ENCODE measurements around the gene RIMBP3B. TPM values are rescaled to one million over a fixed set of nuclear protein-coding genes. Genes with fewer than 3 reads are reported as not detected.
"Not testable (repeated sequence)": the region's sequence is repeated elsewhere in the genome, so short reads cannot be mapped to it uniquely, and the experiment has no call there.

The RIMBP3B gene, protein sequence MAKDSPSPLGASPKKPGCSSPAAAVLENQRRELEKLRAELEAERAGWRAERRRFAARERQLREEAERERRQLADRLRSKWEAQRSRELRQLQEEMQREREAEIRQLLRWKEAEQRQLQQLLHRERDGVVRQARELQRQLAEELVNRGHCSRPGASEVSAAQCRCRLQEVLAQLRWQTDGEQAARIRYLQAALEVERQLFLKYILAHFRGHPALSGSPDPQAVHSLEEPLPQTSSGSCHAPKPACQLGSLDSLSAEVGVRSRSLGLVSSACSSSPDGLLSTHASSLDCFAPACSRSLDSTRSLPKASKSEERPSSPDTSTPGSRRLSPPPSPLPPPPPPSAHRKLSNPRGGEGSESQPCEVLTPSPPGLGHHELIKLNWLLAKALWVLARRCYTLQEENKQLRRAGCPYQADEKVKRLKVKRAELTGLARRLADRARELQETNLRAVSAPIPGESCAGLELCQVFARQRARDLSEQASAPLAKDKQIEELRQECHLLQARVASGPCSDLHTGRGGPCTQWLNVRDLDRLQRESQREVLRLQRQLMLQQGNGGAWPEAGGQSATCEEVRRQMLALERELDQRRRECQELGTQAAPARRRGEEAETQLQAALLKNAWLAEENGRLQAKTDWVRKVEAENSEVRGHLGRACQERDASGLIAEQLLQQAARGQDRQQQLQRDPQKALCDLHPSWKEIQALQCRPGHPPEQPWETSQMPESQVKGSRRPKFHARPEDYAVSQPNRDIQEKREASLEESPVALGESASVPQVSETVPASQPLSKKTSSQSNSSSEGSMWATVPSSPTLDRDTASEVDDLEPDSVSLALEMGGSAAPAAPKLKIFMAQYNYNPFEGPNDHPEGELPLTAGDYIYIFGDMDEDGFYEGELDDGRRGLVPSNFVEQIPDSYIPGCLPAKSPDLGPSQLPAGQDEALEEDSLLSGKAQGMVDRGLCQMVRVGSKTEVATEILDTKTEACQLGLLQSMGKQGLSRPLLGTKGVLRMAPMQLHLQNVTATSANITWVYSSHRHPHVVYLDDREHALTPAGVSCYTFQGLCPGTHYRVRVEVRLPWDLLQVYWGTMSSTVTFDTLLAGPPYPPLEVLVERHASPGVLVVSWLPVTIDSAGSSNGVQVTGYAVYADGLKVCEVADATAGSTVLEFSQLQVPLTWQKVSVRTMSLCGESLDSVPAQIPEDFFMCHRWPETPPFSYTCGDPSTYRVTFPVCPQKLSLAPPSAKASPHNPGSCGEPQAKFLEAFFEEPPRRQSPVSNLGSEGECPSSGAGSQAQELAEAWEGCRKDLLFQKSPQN (N-terminal part only)
- total RNA-seq (2021; ENCODE audit: unreplicated experiment) = 0.25 TPM
- polyA plus RNA-seq (2012) = 0.03 TPM in 1 of 2 replicates, not detected in the other
- percentile 14 among the genes with signal in this experiment for Bru-seq, nascent RNA
- BruChase-seq, experiment 1, labeled RNA remaining after a 6-hour chase = not detected
- not detected for BruChase-seq, experiment 2, labeled RNA remaining after a 2-hour chase
- long read RNA-seq = 0 reads

DNA sequence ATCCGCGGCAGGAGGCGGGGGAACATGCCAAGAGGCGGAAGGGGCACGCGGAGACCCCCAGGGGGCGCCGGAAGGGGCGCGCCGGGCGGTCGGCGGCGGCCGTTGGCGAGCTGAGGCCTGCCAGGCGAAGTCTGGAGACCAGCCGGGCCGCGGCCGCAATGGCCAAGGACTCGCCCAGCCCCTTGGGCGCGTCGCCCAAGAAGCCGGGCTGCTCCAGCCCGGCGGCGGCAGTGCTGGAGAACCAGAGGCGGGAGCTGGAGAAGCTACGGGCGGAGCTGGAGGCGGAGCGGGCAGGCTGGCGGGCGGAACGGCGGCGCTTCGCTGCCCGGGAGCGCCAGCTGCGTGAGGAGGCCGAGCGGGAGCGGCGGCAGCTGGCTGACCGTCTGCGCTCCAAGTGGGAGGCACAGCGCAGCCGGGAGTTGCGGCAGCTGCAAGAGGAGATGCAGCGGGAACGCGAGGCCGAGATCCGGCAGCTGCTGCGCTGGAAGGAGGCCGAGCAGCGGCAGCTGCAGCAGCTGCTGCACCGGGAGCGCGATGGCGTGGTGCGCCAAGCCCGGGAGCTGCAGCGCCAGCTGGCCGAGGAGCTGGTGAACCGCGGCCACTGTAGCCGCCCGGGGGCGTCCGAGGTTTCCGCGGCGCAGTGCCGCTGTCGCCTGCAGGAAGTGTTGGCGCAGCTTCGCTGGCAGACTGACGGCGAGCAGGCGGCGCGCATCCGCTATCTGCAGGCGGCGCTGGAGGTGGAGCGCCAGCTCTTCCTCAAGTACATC lies at the start of gene RIMBP3B:
Gene RIMBP3B, plus strand, starts transcription at position 51 of the 767 bp plus-strand sequence. Its CDS starts 108 bp downstream, at position 159.
- BruUV-seq (replicated peaks); H3K9ac ChIP-seq (ENCODE audit: low read length); H3K27ac ChIP-seq (ENCODE audit: low read depth, low read length); H3K27me3 ChIP-seq (ENCODE audit: insufficient read depth, low read length); H3K4me2 ChIP-seq (ENCODE audit: low read length); H3K36me3 ChIP-seq (ENCODE audit: control insufficient read depth in 1 of 2, insufficient read depth in 2 of 2, low read length in 2 of 2); H4K20me1 ChIP-seq (ENCODE audit: insufficient read depth); H3K79me2 ChIP-seq (ENCODE audit: insufficient read depth, low read length); H2AFZ ChIP-seq (ENCODE audit: low read depth, low read length, poor library complexity, severe bottlenecking); H3K9me3 ChIP-seq (ENCODE audit: control insufficient read depth in 1 of 2, insufficient read depth in 1 of 2, low read depth in 1 of 2, low read length in 2 of 2); H3K9me2 ChIP-seq (ENCODE audit: insufficient read depth); H3K4me1 ChIP-seq (ENCODE audit: control insufficient read depth in 1 of 2, insufficient read depth in 2 of 2, low read length in 2 of 2); intact Hi-C loops (cut with micrococcal nuclease); RAD21 ChIA-PET (ENCODE audit: low non-redundant PET in 1 of 2, low total read pairs in 2 of 2, uncharacterized antibody in 2 of 2, unreplicated experiment in 2 of 2); POLR2A ChIA-PET; CTCF ChIA-PET; H3K4me3 ChIP-seq (replicated peaks in 1 of 2; ENCODE audit: low read depth in 1 of 2, low read length in 2 of 2); DNase-seq (ENCODE audit: low read depth, low spot score): not testable (repeated sequence)
- ATAC-seq = peak; percentile 88

DNA sequence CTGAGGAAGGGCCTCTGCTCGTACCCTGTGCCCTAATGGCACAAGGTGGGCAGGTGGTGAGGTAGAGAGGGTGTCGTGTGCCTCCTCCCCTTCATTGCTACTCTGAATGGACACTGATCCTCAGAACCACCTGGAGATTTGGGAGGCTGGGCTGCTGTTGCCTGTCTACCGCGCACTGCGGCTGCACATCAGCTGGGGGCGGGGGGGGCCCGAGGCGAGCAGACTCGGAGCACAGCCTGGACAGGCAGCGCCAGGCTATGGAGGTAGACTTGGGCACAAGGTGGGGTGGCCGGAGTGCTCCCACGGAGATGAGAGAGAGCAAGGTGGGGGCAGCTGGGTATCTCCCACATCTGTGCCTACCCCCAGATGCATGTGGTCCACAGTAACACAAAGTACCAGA lies 26.0 kb upstream of the RIMBP3B start:
- CTCF ChIA-PET; intact Hi-C loops (cut with micrococcal nuclease); DNase-seq (ENCODE audit: low read depth, low spot score); H2AFZ ChIP-seq (ENCODE audit: low read depth, low read length, poor library complexity, severe bottlenecking); H3K9me3 ChIP-seq (ENCODE audit: control insufficient read depth in 1 of 2, insufficient read depth in 1 of 2, low read depth in 1 of 2, low read length in 2 of 2); H4K20me1 ChIP-seq (ENCODE audit: insufficient read depth); H3K9me2 ChIP-seq (ENCODE audit: insufficient read depth); H3K27me3 ChIP-seq (ENCODE audit: insufficient read depth, low read length); H3K9ac ChIP-seq (ENCODE audit: low read length); H3K36me3 ChIP-seq (ENCODE audit: control insufficient read depth in 1 of 2, insufficient read depth in 2 of 2, low read length in 2 of 2); POLR2A ChIA-PET; H3K27ac ChIP-seq (ENCODE audit: low read depth, low read length); H3K4me2 ChIP-seq (ENCODE audit: low read length); H3K4me3 ChIP-seq (replicated peaks in 1 of 2; ENCODE audit: low read depth in 1 of 2, low read length in 2 of 2); H3K79me2 ChIP-seq (ENCODE audit: insufficient read depth, low read length); ATAC-seq; BruUV-seq (replicated peaks); RAD21 ChIA-PET (ENCODE audit: low non-redundant PET in 1 of 2, low total read pairs in 2 of 2, uncharacterized antibody in 2 of 2, unreplicated experiment in 2 of 2); H3K4me1 ChIP-seq (ENCODE audit: control insufficient read depth in 1 of 2, insufficient read depth in 2 of 2, low read length in 2 of 2): not testable (repeated sequence)

DNA sequence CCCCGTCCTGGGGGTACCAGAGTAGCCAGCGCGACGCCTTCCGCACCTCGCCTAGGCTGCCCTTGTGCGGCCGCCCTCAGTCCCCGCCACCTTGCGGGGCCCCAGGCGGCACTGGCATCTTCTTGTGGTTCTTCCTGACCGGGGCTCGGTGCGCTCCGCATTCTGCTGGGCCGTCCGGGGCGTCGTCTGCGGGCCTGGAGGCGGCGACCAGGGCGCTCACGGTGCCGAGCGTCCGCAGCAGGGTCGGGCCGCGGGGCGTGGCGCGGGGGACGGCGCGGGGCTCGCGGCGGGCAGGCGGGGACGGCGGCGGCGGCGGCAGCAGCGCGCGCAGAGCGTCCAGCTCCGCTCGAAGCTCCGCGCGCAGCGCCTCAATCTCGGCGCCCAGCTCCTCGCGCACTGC lies 23.0 kb upstream of the RIMBP3B start:
- DNase-seq (ENCODE audit: low read depth, low spot score); H3K4me3 ChIP-seq (replicated peaks in 1 of 2; ENCODE audit: low read depth in 1 of 2, low read length in 2 of 2); H3K9me3 ChIP-seq (ENCODE audit: control insufficient read depth in 1 of 2, insufficient read depth in 1 of 2, low read depth in 1 of 2, low read length in 2 of 2); H3K9ac ChIP-seq (ENCODE audit: low read length); H3K27me3 ChIP-seq (ENCODE audit: insufficient read depth, low read length); H3K4me2 ChIP-seq (ENCODE audit: low read length); CTCF ChIA-PET; H3K36me3 ChIP-seq (ENCODE audit: control insufficient read depth in 1 of 2, insufficient read depth in 2 of 2, low read length in 2 of 2); BruUV-seq (replicated peaks); intact Hi-C loops (cut with micrococcal nuclease); H3K4me1 ChIP-seq (ENCODE audit: control insufficient read depth in 1 of 2, insufficient read depth in 2 of 2, low read length in 2 of 2); RAD21 ChIA-PET (ENCODE audit: low non-redundant PET in 1 of 2, low total read pairs in 2 of 2, uncharacterized antibody in 2 of 2, unreplicated experiment in 2 of 2); POLR2A ChIA-PET; H2AFZ ChIP-seq (ENCODE audit: low read depth, low read length, poor library complexity, severe bottlenecking); H3K27ac ChIP-seq (ENCODE audit: low read depth, low read length); H4K20me1 ChIP-seq (ENCODE audit: insufficient read depth); ATAC-seq; H3K9me2 ChIP-seq (ENCODE audit: insufficient read depth); H3K79me2 ChIP-seq (ENCODE audit: insufficient read depth, low read length): not testable (repeated sequence)

All from HCT116 (cell line).